ENCODE measurements around the gene PLEKHG1.

The PLEKHG1 gene

DNA sequence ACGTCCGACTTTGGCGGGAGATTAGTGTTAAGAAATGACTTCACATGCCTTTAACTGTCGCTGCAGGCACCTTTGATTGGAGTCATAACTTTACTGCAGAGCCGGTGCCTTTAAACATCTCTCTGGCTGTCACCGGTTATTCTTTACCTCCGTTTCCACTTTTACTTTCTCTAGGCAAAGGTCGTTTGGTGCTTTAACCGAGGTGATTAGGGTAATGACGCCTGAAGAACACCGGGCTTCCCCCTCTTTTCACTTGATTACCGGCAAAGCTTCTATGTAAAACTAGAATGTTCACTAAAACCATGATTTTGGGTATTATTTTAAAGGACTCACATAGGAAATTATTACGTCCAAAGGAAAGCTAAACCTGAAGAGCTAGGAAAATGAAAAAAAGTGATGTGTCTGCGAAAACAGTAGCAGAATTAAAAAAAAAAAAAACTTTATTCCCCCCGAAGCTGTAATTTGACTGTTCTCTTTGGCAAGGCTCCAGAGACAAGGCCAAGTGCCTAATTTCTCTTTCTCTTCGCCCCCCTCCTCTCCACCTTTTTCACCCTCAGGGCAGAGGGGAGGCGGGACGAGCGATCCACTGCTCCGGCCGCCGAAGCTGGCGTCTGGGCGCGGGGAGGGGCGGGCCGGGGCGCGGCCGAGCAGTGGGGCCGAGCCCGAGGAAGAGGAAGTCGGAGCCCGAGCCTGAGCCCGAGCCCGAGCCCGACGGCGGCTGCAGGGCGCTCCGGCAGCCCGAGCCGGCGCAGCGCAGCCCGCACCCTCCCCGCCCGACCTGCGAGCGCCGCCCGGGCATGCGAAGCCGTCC is at the start of gene PLEKHG1:
PLEKHG1 (plus strand) TSS at position 687 of the 811 bp plus-strand sequence. CDS start 133,797 bp downstream, outside the sequence.
- no peaks in the 10 kb centered on the region for H3K36me3 ChIP-seq (ENCODE audit: control insufficient read depth in 2 of 2, insufficient read depth in 2 of 2, low read length in 2 of 2)
- H3K9ac ChIP-seq (ENCODE audit: low read length in 2 of 2): peak within 1 kb of the TSS; percentile 43 to 44
- H3K4me3 ChIP-seq (ENCODE audit: low read length in 2 of 2): peak within 1 kb of the TSS; percentile 63 to 76
- no peaks in the 10 kb centered on the region for H3K9me3 ChIP-seq (ENCODE audit: control insufficient read depth in 2 of 2, low read length in 2 of 2)
- H3K27ac ChIP-seq (ENCODE audit: low read length): peak within 1 kb of the TSS; percentile 6
- H3K4me1 ChIP-seq (ENCODE audit: control insufficient read depth, insufficient read depth, low read length): peaks cover 5% of the 10 kb centered on the region
- H3K27me3 ChIP-seq (ENCODE audit: control insufficient read depth in 1 of 2, insufficient read depth in 2 of 2, low read length in 2 of 2): peaks cover 0 to 2% of the 10 kb centered on the region in 2 donors

DNA sequence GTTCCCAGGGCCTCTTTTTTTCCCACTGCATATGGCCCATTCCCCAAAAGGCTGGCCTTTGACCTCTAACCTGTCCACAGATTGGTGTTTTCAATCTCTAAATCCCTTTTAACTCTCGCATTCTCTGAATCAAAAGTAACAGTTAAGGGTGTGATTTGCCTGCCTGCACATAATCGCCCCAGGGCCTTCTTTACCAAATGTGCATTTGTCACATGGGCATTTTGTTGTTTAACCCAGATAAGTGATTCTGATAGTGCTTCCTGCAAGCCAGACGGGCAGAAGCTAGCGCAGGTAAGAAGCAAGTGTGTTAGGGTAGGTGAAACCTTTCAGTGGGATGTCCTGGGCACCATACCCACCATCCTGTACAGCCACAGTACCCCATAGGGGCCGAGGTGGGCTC is 49.4 kb upstream of the PLEKHG1 start:
- Histone ChIP-seq H3K9me3 (ENCODE audit: control insufficient read depth in 2 of 2, low read length in 2 of 2) (no peaks in the 10 kb centered on the region), H3K9ac (ENCODE audit: low read length in 2 of 2) (no peak overlapping the region), H3K4me1 (ENCODE audit: control insufficient read depth, insufficient read depth, low read length) (peaks cover 2% of the 10 kb centered on the region), H3K27me3 (ENCODE audit: control insufficient read depth in 1 of 2, insufficient read depth in 2 of 2, low read length in 2 of 2) (no peaks in the 10 kb centered on the region), H3K36me3 (ENCODE audit: control insufficient read depth in 2 of 2, insufficient read depth in 2 of 2, low read length in 2 of 2) (no peaks in the 10 kb centered on the region), H3K4me3 (ENCODE audit: low read length in 2 of 2) (no peak overlapping the region), H3K27ac (ENCODE audit: low read length) (no peak overlapping the region)

- Histone ChIP-seq H3K9ac (ENCODE audit: low read length in 2 of 2) (no peak overlapping the region), H3K4me1 (ENCODE audit: control insufficient read depth, insufficient read depth, low read length) (no peaks in the 10 kb centered on the region), H3K27me3 (ENCODE audit: control insufficient read depth in 1 of 2, insufficient read depth in 2 of 2, low read length in 2 of 2) (no peaks in the 10 kb centered on the region), H3K27ac (ENCODE audit: low read length) (no peak overlapping the region), H3K36me3 (ENCODE audit: control insufficient read depth in 2 of 2, insufficient read depth in 2 of 2, low read length in 2 of 2) (no peaks in the 10 kb centered on the region), H3K4me3 (ENCODE audit: low read length in 2 of 2) (no peak overlapping the region), H3K9me3 (ENCODE audit: control insufficient read depth in 2 of 2, low read length in 2 of 2) (peaks cover 0 to 2% of the 10 kb centered on the region in 2 donors)
These were observed 42.6 kb upstream of the PLEKHG1 start for GRCh38 chr6:150557043-150557599.

DNA sequence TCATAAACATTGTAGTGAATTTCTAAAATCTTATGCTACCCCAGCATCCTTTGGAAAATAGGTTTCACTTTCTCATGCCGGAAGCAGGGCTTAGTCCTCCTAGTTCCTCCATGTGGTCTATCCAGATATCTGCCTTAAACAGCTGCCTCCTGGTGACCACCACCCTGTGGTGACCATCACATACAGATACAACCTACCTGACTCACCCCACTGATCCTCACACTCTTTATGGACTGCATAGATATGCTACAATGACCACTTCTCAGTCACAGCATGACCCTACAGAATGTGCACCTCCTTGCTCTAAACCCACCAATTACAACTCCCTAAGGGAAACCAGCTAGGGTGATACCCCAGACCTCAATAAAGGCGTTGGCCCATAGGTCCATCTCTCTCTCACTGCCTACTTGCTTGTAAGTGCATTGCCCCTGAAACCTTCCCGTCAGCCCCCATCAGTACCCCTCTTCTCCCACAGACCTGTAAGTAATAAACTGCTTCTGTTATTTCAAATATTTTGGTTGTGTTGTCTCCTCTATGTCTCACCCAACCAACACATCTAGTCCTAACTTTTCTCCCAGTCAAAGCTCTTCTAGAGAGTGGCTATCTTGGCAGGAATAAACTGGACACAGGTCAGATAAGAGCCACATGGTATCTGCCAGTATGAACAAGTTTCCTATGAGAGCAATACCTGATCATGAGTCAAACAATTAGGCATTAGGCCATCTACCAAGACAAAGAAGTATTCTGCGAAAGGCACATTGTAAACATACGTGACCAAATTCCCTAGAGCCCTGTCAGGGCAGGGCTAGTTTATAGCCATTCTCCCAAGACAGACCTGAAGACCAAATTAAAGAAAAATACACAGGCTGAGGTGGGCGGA is 39.4 kb upstream of the PLEKHG1 start:
- Histone ChIP-seq H3K4me3 (ENCODE audit: low read length in 2 of 2) (no peak overlapping the region), H3K9me3 (ENCODE audit: control insufficient read depth in 2 of 2, low read length in 2 of 2) (peaks cover 0 to 2% of the 10 kb centered on the region in 2 donors), H3K4me1 (ENCODE audit: control insufficient read depth, insufficient read depth, low read length) (no peaks in the 10 kb centered on the region), H3K36me3 (ENCODE audit: control insufficient read depth in 2 of 2, insufficient read depth in 2 of 2, low read length in 2 of 2) (no peaks in the 10 kb centered on the region), H3K27ac (ENCODE audit: low read length) (no peak overlapping the region), H3K27me3 (ENCODE audit: control insufficient read depth in 1 of 2, insufficient read depth in 2 of 2, low read length in 2 of 2) (no peaks in the 10 kb centered on the region), H3K9ac (ENCODE audit: low read length in 2 of 2) (no peak overlapping the region)

- Histone ChIP-seq H3K9me3 (ENCODE audit: control insufficient read depth in 2 of 2, low read length in 2 of 2) (peaks cover 0 to 2% of the 10 kb centered on the region in 2 donors), H3K27ac (ENCODE audit: low read length) (no peak overlapping the region), H3K4me3 (ENCODE audit: low read length in 2 of 2) (no peak overlapping the region), H3K27me3 (ENCODE audit: control insufficient read depth in 1 of 2, insufficient read depth in 2 of 2, low read length in 2 of 2) (no peaks in the 10 kb centered on the region), H3K4me1 (ENCODE audit: control insufficient read depth, insufficient read depth, low read length) (no peaks in the 10 kb centered on the region), H3K9ac (ENCODE audit: low read length in 2 of 2) (no peak overlapping the region), H3K36me3 (ENCODE audit: control insufficient read depth in 2 of 2, insufficient read depth in 2 of 2, low read length in 2 of 2) (no peaks in the 10 kb centered on the region)
These were observed 38.8 kb upstream of the PLEKHG1 start for GRCh38 chr6:150560884-150561219.

- H3K4me1 ChIP-seq (ENCODE audit: control insufficient read depth, insufficient read depth, low read length): no peaks in the 10 kb centered on the region
- no peaks in the 10 kb centered on the region for H3K9me3 ChIP-seq (ENCODE audit: control insufficient read depth in 2 of 2, low read length in 2 of 2)
- H3K27me3 ChIP-seq (ENCODE audit: control insufficient read depth in 1 of 2, insufficient read depth in 2 of 2, low read length in 2 of 2): no peaks in the 10 kb centered on the region
- no peak overlapping the region for H3K9ac ChIP-seq (ENCODE audit: low read length in 2 of 2)
- no peaks in the 10 kb centered on the region for H3K36me3 ChIP-seq (ENCODE audit: control insufficient read depth in 2 of 2, insufficient read depth in 2 of 2, low read length in 2 of 2)
- H3K4me3 ChIP-seq (ENCODE audit: low read length in 2 of 2): no peak overlapping the region
- H3K27ac ChIP-seq (ENCODE audit: low read length): no peak overlapping the region
These were observed 33.7 kb upstream of the PLEKHG1 start for GRCh38 chr6:150565945-150566344.

DNA sequence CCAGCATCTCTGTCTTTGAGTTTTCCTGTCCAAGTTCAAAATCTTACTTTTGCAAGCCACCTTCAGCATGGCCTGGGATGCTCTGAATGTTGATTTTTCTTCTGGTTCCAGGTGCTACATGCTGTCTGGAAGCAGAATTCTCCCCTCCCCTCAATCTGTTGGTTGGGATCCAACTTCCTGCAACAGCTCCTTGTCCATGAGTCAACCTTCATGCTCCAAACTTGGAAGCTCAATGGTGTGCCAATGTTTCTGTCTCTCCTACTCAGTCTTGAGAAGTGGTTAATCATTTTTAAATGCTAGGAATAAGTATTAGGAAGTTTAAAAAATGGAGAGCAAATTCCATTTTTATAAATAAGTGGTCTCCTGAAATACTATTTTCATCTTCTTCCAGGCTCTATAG is 33.2 kb upstream of the PLEKHG1 start:
- Histone ChIP-seq H3K4me1 (ENCODE audit: control insufficient read depth, insufficient read depth, low read length) (no peaks in the 10 kb centered on the region), H3K9ac (ENCODE audit: low read length in 2 of 2) (no peak overlapping the region), H3K27ac (ENCODE audit: low read length) (no peak overlapping the region), H3K27me3 (ENCODE audit: control insufficient read depth in 1 of 2, insufficient read depth in 2 of 2, low read length in 2 of 2) (no peaks in the 10 kb centered on the region), H3K36me3 (ENCODE audit: control insufficient read depth in 2 of 2, insufficient read depth in 2 of 2, low read length in 2 of 2) (no peaks in the 10 kb centered on the region), H3K9me3 (ENCODE audit: control insufficient read depth in 2 of 2, low read length in 2 of 2) (no peaks in the 10 kb centered on the region), H3K4me3 (ENCODE audit: low read length in 2 of 2) (no peak overlapping the region)

- H3K9ac ChIP-seq (ENCODE audit: low read length in 2 of 2): no peak overlapping the region
- no peaks in the 10 kb centered on the region for H3K4me1 ChIP-seq (ENCODE audit: control insufficient read depth, insufficient read depth, low read length)
- no peak overlapping the region for H3K4me3 ChIP-seq (ENCODE audit: low read length in 2 of 2)
- no peaks in the 10 kb centered on the region for H3K9me3 ChIP-seq (ENCODE audit: control insufficient read depth in 2 of 2, low read length in 2 of 2)
- no peaks in the 10 kb centered on the region for H3K27me3 ChIP-seq (ENCODE audit: control insufficient read depth in 1 of 2, insufficient read depth in 2 of 2, low read length in 2 of 2)
- H3K27ac ChIP-seq (ENCODE audit: low read length): no peak overlapping the region
- no peaks in the 10 kb centered on the region for H3K36me3 ChIP-seq (ENCODE audit: control insufficient read depth in 2 of 2, insufficient read depth in 2 of 2, low read length in 2 of 2)
These were observed 32.3 kb upstream of the PLEKHG1 start for GRCh38 chr6:150567380-150567779.

DNA sequence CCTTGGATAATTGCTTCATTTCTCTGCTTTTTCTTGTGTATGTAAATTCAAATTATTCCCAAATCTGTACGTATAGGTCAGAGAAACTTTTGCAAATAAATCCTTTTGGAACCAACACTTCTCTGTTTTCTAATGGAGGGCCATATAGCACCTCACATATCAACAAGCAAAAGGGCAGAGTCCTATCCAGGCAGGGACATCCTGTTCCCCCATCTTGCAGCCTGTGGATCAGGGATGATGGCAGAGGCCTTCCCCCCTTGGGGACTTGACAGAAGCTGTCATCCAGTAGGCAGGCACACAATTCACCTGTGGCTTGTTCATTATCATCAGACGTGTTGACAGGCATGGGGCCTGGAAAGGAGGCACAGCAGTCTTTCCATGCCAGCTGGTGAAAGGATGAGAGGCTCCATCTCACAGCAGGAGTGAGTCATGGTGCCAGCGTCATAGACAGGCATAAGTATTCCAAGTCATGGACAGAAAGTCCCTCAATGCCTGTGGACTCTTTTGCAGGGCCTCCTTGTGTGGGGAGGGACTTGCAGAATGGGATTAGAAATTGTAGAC is 31.8 kb upstream of the PLEKHG1 start:
- no peaks in the 10 kb centered on the region for H3K9me3 ChIP-seq (ENCODE audit: control insufficient read depth in 2 of 2, low read length in 2 of 2)
- no peak overlapping the region for H3K4me3 ChIP-seq (ENCODE audit: low read length in 2 of 2)
- H3K27ac ChIP-seq (ENCODE audit: low read length): no peak overlapping the region
- H3K27me3 ChIP-seq (ENCODE audit: control insufficient read depth in 1 of 2, insufficient read depth in 2 of 2, low read length in 2 of 2): no peaks in the 10 kb centered on the region
- no peaks in the 10 kb centered on the region for H3K36me3 ChIP-seq (ENCODE audit: control insufficient read depth in 2 of 2, insufficient read depth in 2 of 2, low read length in 2 of 2)
- no peaks in the 10 kb centered on the region for H3K4me1 ChIP-seq (ENCODE audit: control insufficient read depth, insufficient read depth, low read length)
- no peak overlapping the region for H3K9ac ChIP-seq (ENCODE audit: low read length in 2 of 2)

DNA sequence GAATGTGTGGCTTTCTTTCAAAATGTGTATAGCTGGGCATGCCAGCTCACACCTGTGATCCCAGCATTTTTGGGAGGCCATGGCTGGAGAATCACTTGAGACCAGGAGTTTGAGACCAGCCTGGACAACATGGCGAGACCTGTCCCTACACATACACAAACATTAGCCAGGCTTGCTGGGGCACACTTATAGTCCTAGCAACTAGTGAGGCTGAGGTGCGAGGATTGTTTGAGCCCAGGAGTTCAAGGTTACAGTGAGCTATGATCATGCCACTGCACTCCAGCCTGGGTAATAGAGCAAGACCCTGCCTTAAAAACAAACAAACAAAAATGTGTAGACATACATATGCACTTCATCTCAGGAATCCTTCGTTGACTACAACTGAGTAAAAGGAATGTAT is 31.1 kb upstream of the PLEKHG1 start:
- Histone ChIP-seq H3K4me1 (ENCODE audit: control insufficient read depth, insufficient read depth, low read length) (no peaks in the 10 kb centered on the region), H3K4me3 (ENCODE audit: low read length in 2 of 2) (no peak overlapping the region), H3K36me3 (ENCODE audit: control insufficient read depth in 2 of 2, insufficient read depth in 2 of 2, low read length in 2 of 2) (no peaks in the 10 kb centered on the region), H3K9me3 (ENCODE audit: control insufficient read depth in 2 of 2, low read length in 2 of 2) (no peaks in the 10 kb centered on the region), H3K9ac (ENCODE audit: low read length in 2 of 2) (no peak overlapping the region), H3K27me3 (ENCODE audit: control insufficient read depth in 1 of 2, insufficient read depth in 2 of 2, low read length in 2 of 2) (peaks cover 0 to 3% of the 10 kb centered on the region in 2 donors), H3K27ac (ENCODE audit: low read length) (no peak overlapping the region)
